ENCODE measurements around the gene GALNTL6. TPM values are rescaled to one million over a fixed set of nuclear protein-coding genes. Genes with fewer than 3 reads are reported as not detected.

Gene GALNTL6
- total and polyA plus RNA-seq, 2 experiments from 2014 or later, result not detected

- Histone ChIP-seq H3K27ac (no peak overlapping the region), H3K9me3 (ENCODE audit: low read depth) (no peaks in the 10 kb centered on the region), H3K36me3 (no peaks in the 10 kb centered on the region), H3K4me1 (ENCODE audit: low read depth) (no peaks in the 10 kb centered on the region), H3K27me3 (no peaks in the 10 kb centered on the region), H3K4me3 (no peak overlapping the region)
- DNase-seq (ENCODE audit: low read depth in 1 of 2, low spot score in 1 of 2), result no peak
- TF ChIP-seq CTCF (IDR thresholded peaks at IDR 0.05; ENCODE audit: low read depth, low read length), result no peak
Measured at GRCh38 chr4:172125443-172125842, 312.2 kb downstream of the GALNTL6 start.

GRCh38 chr4:172127168-172127567, 314.0 kb downstream of the GALNTL6 start:
- H3K4me3 ChIP-seq, result no peak overlapping the region
- H3K4me1 ChIP-seq (ENCODE audit: low read depth), result no peaks in the 10 kb centered on the region
- no peaks in the 10 kb centered on the region for H3K9me3 ChIP-seq (ENCODE audit: low read depth)
- H3K27ac ChIP-seq, result no peak overlapping the region
- no peaks in the 10 kb centered on the region for H3K27me3 ChIP-seq
- no peaks in the 10 kb centered on the region for H3K36me3 ChIP-seq
- no peak for TF ChIP-seq CTCF (IDR thresholded peaks at IDR 0.05; ENCODE audit: low read depth, low read length)
- DNase-seq (ENCODE audit: low read depth in 1 of 2, low spot score in 1 of 2), result no peak

- Histone ChIP-seq H3K27me3 (no peaks in the 10 kb centered on the region), H3K27ac (no peak overlapping the region), H3K36me3 (no peaks in the 10 kb centered on the region), H3K4me1 (ENCODE audit: low read depth) (no peaks in the 10 kb centered on the region), H3K4me3 (no peak overlapping the region), H3K9me3 (ENCODE audit: low read depth) (no peaks in the 10 kb centered on the region)
- no peak for DNase-seq (ENCODE audit: low read depth in 1 of 2, low spot score in 1 of 2)
- TF ChIP-seq CTCF (IDR thresholded peaks at IDR 0.05; ENCODE audit: low read depth, low read length), result no peak
Measured at GRCh38 chr4:172129593-172129992, 316.4 kb downstream of the GALNTL6 start.

DNA sequence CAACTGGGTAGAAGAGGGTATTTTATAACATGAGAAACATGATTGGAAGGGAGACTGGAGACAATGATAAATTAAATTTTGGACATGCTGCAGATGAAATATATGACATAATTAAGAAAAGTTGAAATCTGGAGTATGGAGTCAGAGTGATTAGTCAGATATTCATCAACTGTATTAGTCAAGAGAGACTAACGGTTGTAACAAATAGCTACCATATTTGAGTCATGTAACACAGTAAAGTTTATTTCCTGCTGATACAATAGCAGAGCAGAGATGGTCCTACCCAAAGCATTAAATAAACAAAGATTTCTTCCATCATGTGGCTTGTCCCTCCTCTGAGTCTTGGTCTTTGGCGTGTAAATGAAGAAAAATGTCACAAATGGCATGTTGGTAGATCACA, 321.3 kb downstream of the GALNTL6 start:
- no peak for DNase-seq (ENCODE audit: low read depth in 1 of 2, low spot score in 1 of 2)
- Histone ChIP-seq H3K27ac (no peak overlapping the region), H3K4me3 (no peak overlapping the region), H3K4me1 (ENCODE audit: low read depth) (no peaks in the 10 kb centered on the region), H3K36me3 (no peaks in the 10 kb centered on the region), H3K27me3 (no peaks in the 10 kb centered on the region), H3K9me3 (ENCODE audit: low read depth) (no peaks in the 10 kb centered on the region)
- no peak for TF ChIP-seq CTCF (IDR thresholded peaks at IDR 0.05; ENCODE audit: low read depth, low read length)

GRCh38 chr4:172141025-172141424, 327.8 kb downstream of the GALNTL6 start:
- Histone ChIP-seq H3K27me3 (no peaks in the 10 kb centered on the region), H3K4me3 (no peak overlapping the region), H3K4me1 (ENCODE audit: low read depth) (peaks cover 7% of the 10 kb centered on the region), H3K27ac (no peak overlapping the region), H3K9me3 (ENCODE audit: low read depth) (no peaks in the 10 kb centered on the region), H3K36me3 (no peaks in the 10 kb centered on the region)
- DNase-seq (ENCODE audit: low read depth in 1 of 2, low spot score in 1 of 2), result no peak
- no peak for TF ChIP-seq CTCF (IDR thresholded peaks at IDR 0.05; ENCODE audit: low read depth, low read length)

DNA sequence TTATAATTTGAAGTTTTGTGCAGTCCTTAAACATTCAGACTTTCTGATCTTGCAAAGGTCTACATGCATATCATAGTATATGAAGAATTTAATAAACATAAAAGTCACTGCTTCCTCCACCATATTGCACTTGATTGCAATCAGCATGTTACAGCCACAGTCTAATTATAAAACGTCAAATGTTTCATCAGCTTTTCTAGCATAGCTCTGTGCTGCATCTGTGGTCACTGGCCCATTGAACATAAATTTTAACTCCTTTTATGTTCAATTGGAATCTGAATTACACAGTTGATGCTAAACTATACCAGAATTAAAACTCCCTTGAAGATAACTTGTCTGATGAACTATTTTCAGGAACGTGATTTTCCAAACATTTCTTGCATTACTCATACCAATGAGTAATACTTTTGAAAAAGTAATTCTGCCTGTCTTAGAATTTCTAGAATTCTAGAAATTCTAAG, 329.1 kb downstream of the GALNTL6 start:
- H3K27me3 ChIP-seq, result no peaks in the 10 kb centered on the region
- no peak overlapping the region for H3K4me3 ChIP-seq
- H3K36me3 ChIP-seq, result no peaks in the 10 kb centered on the region
- no peak overlapping the region for H3K27ac ChIP-seq
- peaks cover 7% of the 10 kb centered on the region for H3K4me1 ChIP-seq (ENCODE audit: low read depth)
- DNase-seq (ENCODE audit: low read depth in 1 of 2, low spot score in 1 of 2), result peak in 1 of 2 donors; percentile 21
- no peaks in the 10 kb centered on the region for H3K9me3 ChIP-seq (ENCODE audit: low read depth)
- TF ChIP-seq CTCF (IDR thresholded peaks at IDR 0.05; ENCODE audit: low read depth, low read length), result no peak

All from cardiac muscle cell (in vitro differentiated cells and primary cell).